Right lobe of liver (tissue), 4 donors: ENCODE results near the gene VAV2.

Experiments used
- CTCF ChIP-seq, 4 donors: fragments of 200-600 bp in 3 of 4; fragments of 450-650 bp in 1 of 4; IDR thresholded peaks; one replicate each; pipeline versions ENCODE4 v1.5.1 to v1.8.0; 2016 to 2022; ENCODE audit warnings: antibody characterized with exemption in 4 of 4, mild to moderate bottlenecking in 2 of 4
- POLR2A ChIP-seq: fragments of 450-650 bp; IDR thresholded peaks from one replicate; pipeline ENCODE4 v1.6.1; 2017; ENCODE audit warnings: antibody characterized with exemption, mild to moderate bottlenecking
- donor health status: DM: no; HTN: no; CAD: no.
- donor health status: DM: no; HTN: no; CAD: no.
- donor health status: DM: no; HTN: yes; CAD: no.

- TF ChIP-seq CTCF (IDR thresholded peaks at IDR 0.05) = no peak
- TF ChIP-seq POLR2A = no peak
These were observed 112.5 kb downstream of the VAV2 start for GRCh38 chr9:133879615-133880014.
